SW480 (cell line): ENCODE data around the gene PSD.
"Not testable (repeated sequence)": the region's sequence is repeated elsewhere in the genome, so short reads cannot be mapped to it uniquely, and the experiment has no call there.

Experiments
- DNase-seq: peaks from one replicate; pipeline ENCODE4 v3.0.0-alpha.2; 2016; ENCODE audit warnings: low spot score

PSD gene

GRCh38 chr10:102418622-102419268 lies at the start of gene PSD:
Gene PSD (minus strand): TSS chr10:102418785. CDS start chr10:102417038, 1,747 bp downstream.
- DNase-seq: no peak

GRCh38 chr10:102467971-102468438 lies 49.4 kb upstream of the PSD start:
- DNase-seq: no peak

GRCh38 chr10:102467318-102467717 lies 48.7 kb upstream of the PSD start:
- DNase-seq: no peak

GRCh38 chr10:102465466-102465865 lies 46.9 kb upstream of the PSD start:
- no peak for DNase-seq

- no peak for DNase-seq
Observed at GRCh38 chr10:102463983-102464382, 45.4 kb upstream of the PSD start.

- no peak for DNase-seq
Observed at GRCh38 chr10:102462512-102463054, 44.0 kb upstream of the PSD start.

GRCh38 chr10:102461187-102462054 lies 42.8 kb upstream of the PSD start:
- peak; percentile 87 for DNase-seq

- DNase-seq: no peak
Observed at GRCh38 chr10:102460836-102461186, 42.2 kb upstream of the PSD start.

- no peak for DNase-seq
Observed at GRCh38 chr10:102458656-102459055, 40.1 kb upstream of the PSD start.

- DNase-seq: no peak
Observed at GRCh38 chr10:102457591-102458150, 39.1 kb upstream of the PSD start.

GRCh38 chr10:102455893-102456471 lies 37.4 kb upstream of the PSD start:
- DNase-seq: peak; percentile 44

- DNase-seq: not testable (repeated sequence)
Observed at GRCh38 chr10:102454662-102455487, 36.3 kb upstream of the PSD start.

GRCh38 chr10:102453502-102453901 lies 34.9 kb upstream of the PSD start:
- DNase-seq: no peak

GRCh38 chr10:102452672-102453340 lies 34.2 kb upstream of the PSD start:
- peak; percentile 67 for DNase-seq

GRCh38 chr10:102451105-102451969 lies 32.8 kb upstream of the PSD start, which contains the start of gene C10orf95:
Gene C10orf95 (minus strand): TSS chr10:102451543. CDS start chr10:102451093, 450 bp downstream.
- peak; percentile 45 for DNase-seq

- peak; percentile 89 for DNase-seq
Observed at GRCh38 chr10:102450374-102451104, 32.0 kb upstream of the PSD start.

GRCh38 chr10:102450124-102450373 lies 31.5 kb upstream of the PSD start:
- no peak for DNase-seq

- peak; percentile 83 for DNase-seq
Observed at GRCh38 chr10:102449321-102450123, 30.9 kb upstream of the PSD start.
